ENCODE data around the gene AKR1C4. TPM values are rescaled to one million over a fixed set of nuclear protein-coding genes. Genes with fewer than 3 reads are reported as not detected.
"Not testable (repeated sequence)": the region's sequence is repeated elsewhere in the genome, so short reads cannot be mapped to it uniquely, and the experiment has no call there.

The AKR1C4 gene
- total RNA-seq (not detected), polyA plus RNA-seq (not detected), total RNA-seq (0 reads per million in 6 experiments)

DNA sequence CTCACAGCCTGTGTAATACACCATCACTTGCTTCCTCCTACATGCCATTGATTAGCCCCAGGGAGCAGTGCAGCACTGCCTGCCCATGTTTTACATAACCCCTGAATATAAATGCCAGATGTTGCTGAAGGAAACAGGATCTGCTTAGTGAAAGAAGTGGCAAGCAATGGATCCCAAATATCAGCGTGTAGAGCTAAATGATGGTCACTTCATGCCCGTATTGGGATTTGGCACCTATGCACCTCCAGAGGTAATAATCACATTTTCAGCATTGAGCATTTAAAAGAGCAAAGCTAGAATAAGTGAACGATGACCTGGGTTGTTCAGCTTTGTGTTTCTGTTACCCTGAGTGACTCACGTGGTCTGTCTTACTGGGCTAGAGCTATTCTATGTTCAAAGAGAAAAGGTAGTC lies at the start of gene AKR1C4:
Gene AKR1C4 (plus strand): TSS at position 136 of the 412 bp plus-strand sequence. CDS start 31 bp downstream, at position 167.
- POLR2A ChIA-PET, result no interaction called here
- no peak for DNase-seq
- Mint-ChIP-seq H3K9me3 (peaks cover 0 to 11% (median 2%) of the 10 kb centered on the region in 9 donors), H3K4me3 (no peak within 1 kb of the TSS), H3K27me3 (peaks cover 0 to 2% (median 0%) of the 10 kb centered on the region in 5 donors), H3K36me3 (no peaks in the 10 kb centered on the region), H3K4me1 (no peaks in the 10 kb centered on the region), H3K27ac (no peak within 1 kb of the TSS)
- ATAC-seq, result no peak

DNA sequence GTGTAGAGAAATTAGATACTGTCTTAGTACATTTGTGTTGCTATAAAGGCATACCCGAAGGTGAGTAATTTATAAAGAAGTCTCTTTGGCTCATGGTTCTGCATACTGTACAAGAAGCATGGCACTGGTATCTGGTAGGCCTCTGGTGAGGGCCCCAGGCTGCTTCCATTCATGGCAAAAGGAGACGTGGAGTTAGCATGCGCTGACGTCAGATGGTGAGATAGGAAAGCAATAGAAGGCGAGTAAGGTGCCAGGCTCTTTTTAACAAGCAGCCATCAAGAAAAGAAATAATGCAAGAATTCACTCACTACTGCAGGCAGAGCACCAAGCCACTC lies 49.8 kb upstream of the AKR1C4 start:
- Mint-ChIP-seq H3K4me3 (no peak overlapping the region), H3K36me3 (peaks cover 0 to 9% (median 5%) of the 10 kb centered on the region in 3 donors), H3K9me3 (peaks cover 0 to 19% (median 8%) of the 10 kb centered on the region in 9 donors), H3K27ac (no peak overlapping the region), H3K4me1 (no peaks in the 10 kb centered on the region), H3K27me3 (no peaks in the 10 kb centered on the region)
- ATAC-seq, result no peak
- no peak for DNase-seq
- POLR2A ChIA-PET, result no interaction called here

DNA sequence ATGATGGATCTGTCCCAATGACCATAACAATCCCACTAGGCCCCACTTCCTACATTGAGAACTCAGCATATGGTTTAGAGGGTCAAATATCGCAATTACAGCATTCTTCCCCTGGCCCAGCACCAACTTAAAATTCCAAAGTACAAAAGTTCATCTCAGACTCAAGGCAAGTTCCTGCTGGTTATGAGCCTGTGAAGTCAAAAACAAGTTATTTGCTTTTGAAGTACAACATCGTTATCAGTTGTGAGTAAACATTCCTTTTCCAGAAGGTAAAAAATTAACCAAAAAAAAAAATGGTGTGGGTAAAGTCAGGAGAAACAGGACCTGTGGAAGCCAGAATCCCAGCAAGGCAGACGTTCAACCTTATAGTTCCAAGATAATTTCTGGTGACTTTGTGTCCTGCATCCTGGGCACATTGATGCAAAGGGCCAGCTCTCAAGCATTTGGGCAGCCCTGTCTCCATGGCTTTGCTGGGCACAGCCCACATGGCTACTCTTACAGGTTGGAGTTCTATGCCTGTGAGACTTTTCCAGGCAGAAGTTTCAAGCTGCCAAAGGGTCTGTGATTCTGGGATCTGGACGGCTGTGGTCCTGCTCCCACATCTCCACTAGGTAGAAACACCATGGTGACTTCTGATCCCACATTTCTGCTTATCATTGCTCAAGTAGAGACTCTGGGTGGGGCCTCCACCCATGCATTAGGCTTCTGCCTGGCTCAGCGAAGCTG lies 49.2 kb upstream of the AKR1C4 start:
- Mint-ChIP-seq H3K4me1 (no peaks in the 10 kb centered on the region), H3K9me3 (peaks cover 0 to 19% (median 8%) of the 10 kb centered on the region in 9 donors), H3K27me3 (no peaks in the 10 kb centered on the region), H3K27ac (no peak overlapping the region), H3K4me3 (no peak overlapping the region), H3K36me3 (peaks cover 0 to 9% (median 5%) of the 10 kb centered on the region in 3 donors)
- POLR2A ChIA-PET, result no interaction called here
- DNase-seq (no peak), ATAC-seq (no peak)

DNA sequence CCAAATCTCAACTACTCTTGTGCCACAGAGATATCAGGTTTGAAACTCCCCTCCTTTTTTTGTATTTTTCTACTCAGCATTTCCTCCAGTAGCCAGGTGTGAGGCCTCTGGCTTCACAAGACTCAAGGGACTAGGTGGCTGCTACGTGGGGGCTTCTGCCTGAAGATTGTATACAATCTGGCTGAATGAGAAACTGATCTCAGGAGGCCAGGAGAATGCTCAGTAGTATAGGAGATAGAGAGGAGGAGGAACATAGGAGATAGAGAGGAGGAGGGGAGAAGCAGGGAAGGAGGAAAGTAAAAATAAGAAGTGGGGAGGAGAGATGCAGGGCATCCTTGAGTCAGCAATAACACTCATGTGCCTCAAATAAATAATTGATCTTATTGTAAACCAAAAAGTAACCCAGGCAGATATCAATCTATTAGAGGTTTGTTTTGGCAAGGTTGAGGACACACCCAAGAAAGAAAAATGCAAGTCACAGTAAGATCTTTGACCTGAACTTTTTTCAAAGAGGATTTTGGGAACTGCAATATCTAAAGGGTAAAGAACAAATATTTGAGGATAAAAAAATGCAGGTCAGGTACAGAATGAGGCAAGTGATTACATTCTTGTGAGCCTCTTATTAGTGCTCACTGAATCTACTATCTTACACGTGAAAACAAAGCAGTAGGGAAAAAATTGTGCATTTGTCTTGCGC lies 48.5 kb upstream of the AKR1C4 start:
- no peak overlapping the region for H3K4me3 Mint-ChIP-seq
- ATAC-seq (no peak), DNase-seq (no peak)
- no peaks in the 10 kb centered on the region for H3K4me1 Mint-ChIP-seq
- H3K36me3 Mint-ChIP-seq, result peaks cover 0 to 9% (median 5%) of the 10 kb centered on the region in 3 donors
- H3K9me3 Mint-ChIP-seq, result peaks cover 0 to 19% (median 9%) of the 10 kb centered on the region in 9 donors
- no peaks in the 10 kb centered on the region for H3K27me3 Mint-ChIP-seq
- H3K27ac Mint-ChIP-seq, result no peak overlapping the region
- POLR2A ChIA-PET, result no interaction called here

DNA sequence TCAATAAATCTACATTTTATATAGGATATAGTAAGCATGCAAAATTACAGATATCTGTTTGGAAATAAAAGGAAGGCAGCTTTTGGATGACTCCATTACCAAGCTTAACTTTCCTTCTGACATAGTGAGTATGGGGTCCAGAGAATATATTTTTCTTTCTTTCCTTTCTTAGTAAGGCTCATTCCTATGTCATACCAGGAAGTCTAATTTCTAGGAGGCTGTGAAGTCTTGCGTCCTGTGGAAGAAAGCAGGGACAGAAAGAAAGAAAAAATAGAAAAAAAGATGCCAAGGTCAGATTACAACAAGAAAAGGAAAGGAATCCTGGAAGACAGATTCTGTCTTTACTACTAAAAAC lies 48.0 kb upstream of the AKR1C4 start:
- no peak overlapping the region for H3K4me3 Mint-ChIP-seq
- H3K9me3 Mint-ChIP-seq, result peaks cover 0 to 19% (median 9%) of the 10 kb centered on the region in 9 donors
- POLR2A ChIA-PET, result no interaction called here
- no peak for DNase-seq
- no peak for ATAC-seq
- H3K36me3 Mint-ChIP-seq, result peaks cover 0 to 9% (median 5%) of the 10 kb centered on the region in 3 donors
- no peak overlapping the region for H3K27ac Mint-ChIP-seq
- H3K4me1 Mint-ChIP-seq, result no peaks in the 10 kb centered on the region
- H3K27me3 Mint-ChIP-seq, result no peaks in the 10 kb centered on the region

DNA sequence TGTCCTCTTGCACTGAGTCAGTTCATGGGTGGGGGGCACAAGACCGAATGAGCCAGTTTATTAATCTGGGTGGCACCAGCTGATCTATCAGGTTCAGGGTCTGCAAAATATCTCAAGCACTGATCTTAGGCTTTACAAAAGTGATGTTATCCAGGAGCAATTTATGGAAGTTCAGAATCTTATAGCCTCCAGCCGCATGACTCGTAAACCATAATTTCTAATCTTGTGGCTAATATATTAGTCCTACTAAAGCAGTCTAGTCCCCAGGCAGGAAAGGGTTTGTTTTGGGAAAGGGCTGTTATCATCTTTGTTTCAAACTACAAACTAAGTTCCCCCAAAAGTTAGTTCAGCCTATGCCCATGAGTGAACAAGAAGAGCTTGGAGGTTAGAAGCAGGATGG lies 45.6 kb upstream of the AKR1C4 start:
- ATAC-seq, result no peak
- Mint-ChIP-seq H3K9me3 (peaks cover 0 to 19% (median 8%) of the 10 kb centered on the region in 9 donors), H3K27ac (no peak overlapping the region), H3K4me3 (no peak overlapping the region), H3K36me3 (peaks cover 0 to 9% (median 5%) of the 10 kb centered on the region in 3 donors), H3K27me3 (no peaks in the 10 kb centered on the region), H3K4me1 (no peaks in the 10 kb centered on the region)
- DNase-seq, result no peak
- POLR2A ChIA-PET, result no interaction called here

DNA sequence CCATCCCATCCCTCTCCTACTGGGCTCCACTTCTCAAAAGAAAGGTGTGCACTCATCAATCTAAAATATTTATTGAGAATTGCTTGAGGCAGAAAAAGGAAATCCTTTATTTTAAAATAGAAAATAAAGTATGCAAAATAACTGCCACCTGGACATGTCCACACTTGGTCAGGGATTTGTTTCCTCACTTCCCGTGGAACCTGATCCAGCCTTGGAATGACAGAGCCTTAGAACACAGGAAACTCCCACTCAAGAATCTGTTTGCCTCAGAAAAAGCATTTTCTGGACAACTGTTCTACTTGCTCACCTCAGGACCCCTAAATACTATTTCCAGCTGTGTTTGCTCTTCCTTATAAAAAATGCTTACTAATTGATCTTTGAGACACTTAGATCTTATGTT lies 40.7 kb upstream of the AKR1C4 start:
- Mint-ChIP-seq H3K4me3 (no peak overlapping the region), H3K36me3 (peaks cover 0 to 8% (median 3%) of the 10 kb centered on the region in 3 donors), H3K4me1 (no peaks in the 10 kb centered on the region), H3K27ac (no peak overlapping the region), H3K27me3 (peaks cover 0 to 5% (median 0%) of the 10 kb centered on the region in 5 donors), H3K9me3 (peaks cover 0 to 11% (median 3%) of the 10 kb centered on the region in 9 donors)
- POLR2A ChIA-PET, result no interaction called here
- ATAC-seq, result no peak
- no peak for DNase-seq

DNA sequence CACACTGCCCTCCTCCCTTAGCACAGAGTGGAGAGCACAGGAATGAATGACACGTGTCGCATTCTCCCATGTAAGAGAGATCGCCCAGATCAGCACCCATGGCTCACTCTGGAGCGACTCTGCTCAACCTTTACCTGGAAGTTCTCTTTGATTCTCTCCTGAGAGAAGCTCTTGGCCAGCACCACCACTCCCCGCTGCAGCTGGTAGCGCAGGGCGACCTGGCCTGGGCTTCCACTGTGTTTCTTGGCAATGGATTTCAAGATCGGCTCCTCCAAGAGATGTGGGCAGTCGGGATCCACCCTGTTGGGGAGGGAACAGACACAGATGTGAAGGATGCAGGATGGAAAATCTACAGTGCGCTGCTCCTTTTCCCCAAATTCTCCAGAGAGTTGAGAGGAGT lies 39.1 kb upstream of the AKR1C4 start:
- Mint-ChIP-seq H3K4me1 (no peaks in the 10 kb centered on the region), H3K9me3 (peaks cover 0 to 22% (median under 1%) of the 10 kb centered on the region in 9 donors), H3K27me3 (peaks cover 0 to 5% (median 2%) of the 10 kb centered on the region in 5 donors), H3K27ac (no peak overlapping the region), H3K4me3 (no peak overlapping the region), H3K36me3 (peaks cover 0 to 18% (median 0%) of the 10 kb centered on the region in 3 donors)
- no peak for DNase-seq
- ATAC-seq, result no peak
- POLR2A ChIA-PET, result no interaction called here

DNA sequence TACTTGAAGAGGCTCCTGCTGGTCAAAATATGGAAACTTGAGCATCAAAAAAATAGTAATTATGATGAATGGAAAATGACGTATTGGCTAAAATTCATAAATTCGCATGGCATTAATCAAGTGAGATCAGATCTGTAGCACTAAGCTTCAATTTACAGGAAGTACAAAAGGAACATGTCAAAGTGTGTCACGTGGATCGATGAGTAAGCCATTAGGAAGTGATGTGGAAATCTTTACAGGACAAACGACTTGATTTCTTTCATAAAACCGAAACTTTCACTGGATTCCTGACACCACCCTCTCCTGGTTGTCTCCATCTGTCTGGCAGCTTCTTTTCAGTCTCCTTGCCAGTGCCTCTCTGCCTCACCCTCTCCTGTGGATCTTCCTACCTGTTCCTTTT lies 37.5 kb upstream of the AKR1C4 start:
- Mint-ChIP-seq H3K27me3 (peaks cover 0 to 8% (median 4%) of the 10 kb centered on the region in 5 donors), H3K27ac (no peak overlapping the region), H3K4me1 (no peaks in the 10 kb centered on the region), H3K9me3 (peaks cover 6 to 32% (median 15%) of the 10 kb centered on the region in 9 donors), H3K36me3 (peaks cover 0 to 33% (median 7%) of the 10 kb centered on the region in 3 donors), H3K4me3 (no peak overlapping the region)
- no peak for ATAC-seq
- POLR2A ChIA-PET, result no interaction called here
- no peak for DNase-seq

DNA sequence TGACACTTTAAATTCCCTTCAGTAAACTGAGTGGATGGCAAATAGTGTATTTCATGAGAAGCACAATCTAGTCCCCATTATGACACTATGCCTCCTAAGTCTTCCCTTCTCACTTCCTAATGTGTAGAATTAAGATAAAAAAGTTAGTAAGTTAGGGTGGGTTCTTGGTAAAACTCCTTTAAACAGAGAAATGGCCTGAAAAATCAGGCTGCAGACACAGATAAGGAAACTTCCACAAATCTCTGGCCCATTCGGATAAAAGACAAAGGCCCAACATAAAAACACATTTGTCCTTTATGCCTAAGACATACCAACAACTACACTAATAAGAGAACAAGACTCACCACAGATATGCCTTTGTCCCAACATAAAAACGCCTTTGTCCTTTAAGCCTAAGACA lies 33.1 kb upstream of the AKR1C4 start:
- Mint-ChIP-seq H3K4me3 (no peak overlapping the region), H3K27ac (no peak overlapping the region), H3K9me3 (peaks cover 21 to 75% (median 48%) of the 10 kb centered on the region in 9 donors), H3K36me3 (peaks cover 0 to 55% (median 20%) of the 10 kb centered on the region in 3 donors), H3K4me1 (no peaks in the 10 kb centered on the region), H3K27me3 (peaks cover 0 to 6% (median 4%) of the 10 kb centered on the region in 5 donors)
- ATAC-seq, result no peak
- DNase-seq, result no peak
- POLR2A ChIA-PET, result no interaction called here

DNA sequence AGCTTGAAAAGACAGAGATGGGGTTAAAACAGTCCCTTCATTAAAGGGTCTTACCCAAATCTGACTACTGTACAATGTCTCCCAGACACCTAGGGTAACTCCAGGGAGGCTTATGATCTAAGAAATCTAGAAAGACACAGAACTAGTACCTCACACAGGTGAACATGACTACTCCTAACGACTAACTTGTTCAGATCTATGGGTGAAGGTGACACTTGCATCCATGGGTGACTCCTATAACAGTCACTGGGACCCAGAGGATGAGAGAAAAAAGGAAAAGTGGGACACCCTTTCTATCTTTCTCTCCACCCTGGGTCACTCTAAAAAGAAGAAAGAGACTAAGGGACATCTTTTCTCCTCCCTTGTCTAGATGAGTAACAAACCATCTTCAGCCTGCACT lies 30.9 kb upstream of the AKR1C4 start:
- Mint-ChIP-seq H3K36me3 (peaks cover 0 to 52% (median 20%) of the 10 kb centered on the region in 3 donors), H3K27me3 (peaks cover 0 to 4% (median 2%) of the 10 kb centered on the region in 5 donors), H3K27ac (no peak overlapping the region), H3K4me3 (no peak overlapping the region), H3K4me1 (no peaks in the 10 kb centered on the region), H3K9me3 (peaks cover 21 to 75% (median 48%) of the 10 kb centered on the region in 9 donors)
- ATAC-seq (no peak), DNase-seq (no peak)
- POLR2A ChIA-PET, result no interaction called here

DNA sequence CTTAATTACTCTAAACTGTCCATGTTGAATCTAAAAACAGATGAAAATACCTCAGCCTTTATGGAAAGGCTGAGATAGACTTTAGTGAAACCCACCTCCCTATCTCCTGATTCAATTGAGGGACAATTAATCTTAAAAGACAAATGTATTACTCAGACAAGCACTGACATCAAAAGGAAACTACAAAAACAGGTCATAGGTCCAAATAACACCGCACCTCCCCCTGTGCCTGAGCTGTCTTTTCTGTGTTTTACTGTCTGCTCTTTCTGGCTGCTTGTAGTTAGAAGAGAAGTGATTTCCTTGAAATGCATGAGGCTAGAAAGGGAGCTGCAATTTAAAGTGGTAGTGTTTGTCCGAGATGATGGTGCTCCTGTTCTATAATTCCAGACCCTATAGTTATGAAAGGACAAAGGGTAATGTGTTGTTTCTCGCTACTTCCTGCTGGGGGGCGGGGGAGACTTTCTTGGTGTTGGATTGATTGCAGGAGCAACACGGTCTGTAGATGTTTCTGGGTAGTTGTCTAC lies 27.7 kb upstream of the AKR1C4 start:
- peaks cover 13 to 45% (median 42%) of the 10 kb centered on the region in 9 donors for H3K9me3 Mint-ChIP-seq
- no peaks in the 10 kb centered on the region for H3K4me1 Mint-ChIP-seq
- no peak overlapping the region for H3K4me3 Mint-ChIP-seq
- H3K27ac Mint-ChIP-seq, result no peak overlapping the region
- peaks cover 0 to 24% (median 13%) of the 10 kb centered on the region in 3 donors for H3K36me3 Mint-ChIP-seq
- H3K27me3 Mint-ChIP-seq, result no peaks in the 10 kb centered on the region
- DNase-seq (no peak), ATAC-seq (no peak)
- POLR2A ChIA-PET, result no interaction called here

DNA sequence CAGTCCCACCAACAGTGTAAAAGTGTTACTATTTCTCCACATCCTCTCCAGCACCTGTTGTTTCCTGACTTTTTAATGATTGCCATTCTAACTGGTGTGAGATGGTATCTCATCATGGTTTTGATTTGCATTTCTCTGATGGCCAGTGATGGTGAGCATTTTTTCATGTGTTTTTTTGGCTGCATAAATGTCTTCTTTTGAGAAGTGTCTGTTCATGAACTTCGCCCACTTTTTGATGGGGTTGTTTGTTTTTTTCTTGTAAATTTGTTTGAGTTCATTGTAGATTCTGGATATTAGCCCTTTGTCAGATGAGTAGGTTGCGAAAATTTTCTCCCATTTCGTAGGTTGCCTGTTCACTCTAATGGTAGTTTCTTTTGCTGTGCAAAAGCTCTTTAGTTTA lies 21.1 kb upstream of the AKR1C4 start:
- ATAC-seq, H3K4me3 Mint-ChIP-seq, H3K27ac Mint-ChIP-seq, POLR2A ChIA-PET, H3K4me1 Mint-ChIP-seq, H3K36me3 Mint-ChIP-seq, H3K27me3 Mint-ChIP-seq, DNase-seq: not testable (repeated sequence)
- peaks cover 0 to 10% (median 6%) of the 10 kb centered on the region in 9 donors for H3K9me3 Mint-ChIP-seq
